Stimulated activated CD4-positive, alpha-beta T cell treated with anti-CD3 and anti-CD28 coated beads, Interleukin-12 subunit alpha, Interleukin-12 subunit beta, amount 100 ng/mL, for 24 hours (primary cell): ENCODE data around the gene IDH3G.

Experiments used
- DNase-seq, 2 experiments: peaks; one replicate each; pipeline ENCODE4 v3.0.0-alpha.2; 2020; ENCODE audit warnings: low read depth in 2 of 2

Gene IDH3G

GRCh38 chrX:153791104-153791852 lies 2.9 kb downstream of the IDH3G start:
- no peak for DNase-seq

DNA sequence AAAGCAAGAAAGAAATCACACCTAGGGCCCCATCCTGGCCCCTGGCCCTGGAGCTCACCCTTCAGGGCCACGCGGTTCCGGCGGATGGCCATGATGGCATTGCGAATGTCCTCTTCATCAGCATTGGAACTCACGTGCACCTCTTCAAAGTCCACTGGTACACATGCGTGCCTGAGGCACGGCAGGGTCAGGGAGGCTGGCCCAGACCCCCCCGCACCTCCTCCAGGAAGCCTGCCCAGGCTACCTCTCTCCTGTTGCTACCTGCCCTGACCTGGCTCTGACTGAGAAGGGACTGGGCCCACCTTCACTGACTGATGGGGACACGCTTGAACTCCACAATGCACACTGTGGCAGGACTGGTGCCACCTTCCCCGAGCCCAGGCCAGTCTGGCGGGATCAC lies 4.5 kb downstream of the IDH3G start:
- DNase-seq = no peak

DNA sequence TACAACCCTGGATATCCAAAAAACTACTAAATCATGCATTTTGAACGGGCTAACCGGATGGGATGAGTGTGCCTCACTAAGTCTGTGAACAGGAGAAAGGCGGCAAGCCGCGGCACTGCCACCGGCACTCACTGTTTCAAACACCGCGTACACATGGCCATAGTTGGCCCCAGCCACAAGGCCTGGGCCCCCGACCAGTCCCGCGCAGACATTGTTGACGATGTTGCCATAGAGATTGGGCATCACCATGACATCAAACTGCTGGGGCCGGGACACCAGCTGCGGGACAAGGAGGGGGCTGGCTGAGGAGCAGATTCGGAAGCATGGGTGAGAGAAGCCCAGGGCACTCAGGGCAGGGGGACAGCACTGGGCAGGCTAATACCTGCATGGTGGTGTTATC lies 7.5 kb downstream of the IDH3G start:
- no peak for DNase-seq

- no peak for DNase-seq
Observed at GRCh38 chrX:153784325-153784967, 9.7 kb downstream of the IDH3G start.

- no peak for DNase-seq
Observed at GRCh38 chrX:153783378-153784013, 10.7 kb downstream of the IDH3G start.

- DNase-seq = no peak
Observed at GRCh38 chrX:153782871-153783270, 11.3 kb downstream of the IDH3G start.

DNA sequence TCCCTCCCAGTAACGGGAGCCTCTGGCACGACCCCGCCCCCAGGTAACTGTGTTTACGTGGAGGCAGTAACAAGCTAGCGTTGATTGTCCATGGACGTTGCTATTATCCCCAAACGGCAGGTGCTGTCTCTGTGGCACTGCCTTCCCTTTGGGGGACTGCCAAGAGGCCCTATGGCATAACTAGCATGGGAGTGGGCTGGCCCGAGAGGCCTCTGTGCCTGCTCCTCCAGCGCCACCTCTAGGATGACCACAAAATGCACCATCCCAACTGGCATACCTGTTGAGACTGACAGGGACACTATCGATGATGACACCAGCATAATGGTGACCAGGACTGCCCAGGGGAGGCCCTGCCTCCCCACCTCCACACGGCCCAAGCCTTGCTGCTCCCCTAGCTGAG lies 11.9 kb downstream of the IDH3G start:
- DNase-seq = no peak

- no peak for DNase-seq
Observed at GRCh38 chrX:153781428-153782047, 12.6 kb downstream of the IDH3G start.

DNA sequence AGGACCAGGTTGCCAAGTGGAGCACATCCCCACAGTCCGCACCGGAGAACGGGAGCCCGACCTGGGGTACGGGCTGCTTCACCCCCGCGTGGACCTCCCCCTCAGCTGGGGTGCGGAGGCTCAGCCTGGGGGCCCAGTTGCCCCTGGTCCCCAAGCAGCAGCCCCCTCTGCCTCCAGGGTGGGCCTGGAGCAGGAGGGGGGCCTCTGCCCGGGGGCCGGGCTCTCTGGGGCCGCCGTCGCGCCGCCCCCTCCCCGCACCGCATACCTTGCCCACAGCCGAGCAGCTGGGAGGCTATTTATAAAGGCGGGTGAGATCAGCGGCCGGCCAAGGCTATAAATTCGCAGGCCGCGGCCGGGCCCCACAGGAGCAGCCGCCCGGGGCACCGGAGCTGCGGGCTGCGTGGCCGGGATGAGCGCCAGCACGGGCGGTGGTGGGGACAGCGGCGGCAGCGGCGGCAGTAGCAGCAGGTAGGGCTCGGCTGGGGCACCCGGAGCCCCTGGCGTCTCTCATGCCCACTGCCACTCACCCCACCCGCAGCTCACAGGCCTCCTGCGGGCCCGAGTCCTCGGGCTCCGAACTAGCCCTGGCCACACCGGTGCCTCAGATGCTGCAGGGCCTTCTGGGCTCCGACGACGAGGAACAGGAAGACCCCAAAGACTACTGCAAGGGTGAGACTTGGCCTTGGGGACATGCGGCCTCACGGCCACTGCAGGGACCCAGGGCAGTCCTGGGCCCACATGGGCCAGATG lies 13.3 kb downstream of the IDH3G start, which contains the start of gene SRPK3:
TSS of gene SRPK3 (plus strand) at position 364 of the 750 bp plus-strand sequence. CDS start at position 410, 46 bp downstream.
- no peak for DNase-seq

GRCh38 chrX:153779891-153780677 lies 14.1 kb downstream of the IDH3G start:
- DNase-seq = no peak

GRCh38 chrX:153778684-153779101 lies 15.5 kb downstream of the IDH3G start:
- no peak for DNase-seq

DNA sequence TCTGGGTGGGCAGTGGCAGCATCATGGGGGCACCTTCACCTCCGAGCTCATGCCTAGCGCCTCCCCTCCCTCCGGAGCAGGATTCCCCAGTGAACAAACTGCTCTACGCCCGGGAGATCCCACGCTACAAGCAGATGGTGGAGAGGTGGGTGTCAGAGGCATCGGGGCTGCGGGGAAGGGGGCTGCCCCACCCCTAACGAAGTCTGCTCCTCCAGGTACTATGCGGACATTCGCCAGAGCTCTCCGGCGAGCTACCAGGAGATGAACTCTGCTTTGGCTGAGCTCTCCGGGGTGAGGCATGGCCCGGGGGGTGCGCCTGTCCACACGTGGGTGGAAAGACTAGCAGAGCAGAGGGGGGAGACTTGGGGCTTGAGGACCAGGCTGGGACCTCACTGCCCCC lies 16.0 kb downstream of the IDH3G start:
- DNase-seq = no peak

- DNase-seq = no peak
Observed at GRCh38 chrX:153777261-153778090, 16.7 kb downstream of the IDH3G start.

DNA sequence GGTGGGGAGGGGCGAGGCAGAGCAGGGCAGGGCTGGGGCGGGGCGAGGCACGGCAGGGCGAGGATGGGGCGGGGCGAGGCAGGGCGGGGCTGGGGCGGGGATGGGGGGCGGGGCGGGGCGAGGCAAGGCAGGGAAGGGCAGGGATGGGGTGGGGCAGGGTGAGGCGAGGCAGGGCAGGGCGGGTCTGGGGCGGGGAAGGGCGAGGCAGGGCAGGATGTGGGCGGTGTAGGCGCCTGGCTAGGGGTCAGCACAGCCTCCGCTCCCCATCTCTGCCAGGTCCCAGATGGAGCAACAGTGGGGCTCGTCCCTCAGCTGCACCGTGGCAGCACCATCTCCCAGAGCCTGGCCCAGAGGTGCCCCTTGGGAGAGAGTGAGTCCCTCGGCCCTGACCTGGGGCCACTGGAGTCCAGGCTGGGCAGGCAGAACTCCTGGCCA lies 17.5 kb downstream of the IDH3G start:
- DNase-seq = no peak

DNA sequence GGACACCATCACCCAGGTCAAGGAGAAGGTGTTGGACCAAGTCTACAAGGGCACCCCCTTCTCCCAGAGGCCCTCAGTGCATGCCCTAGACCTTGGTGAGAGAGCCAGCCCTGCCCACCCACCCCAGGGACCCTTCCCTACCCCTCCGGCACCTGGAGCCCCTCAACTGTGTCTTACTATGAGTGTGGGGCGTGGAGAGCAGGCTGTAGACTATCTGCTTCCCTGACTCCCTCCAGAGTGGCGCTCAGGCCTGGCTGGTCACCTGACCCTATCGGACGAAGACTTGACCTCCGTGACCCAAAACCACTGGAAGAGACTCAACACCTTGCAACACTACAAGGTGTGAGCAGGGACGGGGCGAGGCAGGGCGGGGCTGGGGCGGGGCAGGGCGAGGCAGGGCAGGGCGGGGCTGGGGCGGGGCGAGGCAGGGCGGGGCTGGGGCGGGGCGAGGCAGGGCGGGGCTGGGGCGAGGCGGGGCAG lies 18.0 kb downstream of the IDH3G start:
- DNase-seq = no peak

GRCh38 chrX:153775293-153776119 lies 18.7 kb downstream of the IDH3G start:
- DNase-seq = no peak

DNA sequence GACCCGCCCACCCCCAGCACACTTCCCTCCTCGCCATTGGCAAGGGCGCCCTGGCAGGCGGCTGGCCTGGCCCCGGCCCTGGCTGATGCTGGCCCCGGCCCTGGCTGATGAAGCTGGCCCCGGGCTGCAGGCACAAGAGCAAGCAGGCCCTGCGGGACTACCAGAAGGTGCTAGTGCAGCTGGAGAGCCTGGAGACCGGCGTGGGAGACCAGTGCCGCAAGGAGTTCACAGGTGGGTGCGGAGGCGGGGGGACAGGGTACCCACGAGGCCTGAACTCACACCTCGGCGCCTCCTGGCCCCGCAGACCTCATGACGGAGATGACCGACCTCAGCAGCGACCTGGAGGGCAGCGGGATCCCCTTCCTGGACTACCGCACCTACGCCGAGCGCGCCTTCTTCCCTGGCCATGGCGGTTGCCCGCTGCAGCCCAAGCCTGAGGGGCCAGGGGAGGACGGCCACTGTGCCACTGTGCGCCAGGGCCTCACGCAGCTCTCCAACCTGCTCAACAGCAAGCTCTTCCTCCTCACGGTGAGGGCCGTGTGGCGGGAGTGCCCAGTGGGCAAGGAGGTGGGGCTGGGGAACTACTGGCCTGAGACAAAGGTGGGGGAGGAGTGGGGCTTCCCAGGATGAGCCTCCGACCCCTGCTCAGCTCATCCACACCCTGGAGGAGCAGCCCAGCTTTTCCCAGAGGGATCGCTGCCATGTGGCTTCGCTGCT lies 19.4 kb downstream of the IDH3G start:
- no peak for DNase-seq
